Iris pigment epithelial cell (primary cell): ENCODE measurements around the gene DCHS2.

ENCODE experiments used
- DNase-seq: peaks from one replicate; pipeline ENCODE4 v3.0.0-alpha.2; 2011; ENCODE audit warnings: low read depth

The DCHS2 gene

GRCh38 chr4:154450966-154451365 is 40.6 kb downstream of the DCHS2 start:
- DNase-seq: no peak

- DNase-seq: no peak
Observed at GRCh38 chr4:154444958-154445357, 46.6 kb downstream of the DCHS2 start.

- DNase-seq: no peak
Observed at GRCh38 chr4:154441982-154442381, 49.6 kb downstream of the DCHS2 start.

- no peak for DNase-seq
Observed at GRCh38 chr4:154441124-154441523, 50.5 kb downstream of the DCHS2 start.

GRCh38 chr4:154439224-154439623 is 52.4 kb downstream of the DCHS2 start:
- DNase-seq: no peak

GRCh38 chr4:154435895-154436294 is 55.7 kb downstream of the DCHS2 start:
- no peak for DNase-seq

- no peak for DNase-seq
Observed at GRCh38 chr4:154433543-154433942, 58.1 kb downstream of the DCHS2 start.

GRCh38 chr4:154429176-154429575 is 62.4 kb downstream of the DCHS2 start:
- no peak for DNase-seq

GRCh38 chr4:154427149-154427548 is 64.5 kb downstream of the DCHS2 start:
- no peak for DNase-seq

GRCh38 chr4:154425514-154425913 is 66.1 kb downstream of the DCHS2 start:
- DNase-seq: no peak

GRCh38 chr4:154424810-154425484 is 66.7 kb downstream of the DCHS2 start:
- no peak for DNase-seq

GRCh38 chr4:154422152-154422551 is 69.4 kb downstream of the DCHS2 start:
- no peak for DNase-seq

GRCh38 chr4:154421618-154422017 is 70.0 kb downstream of the DCHS2 start:
- no peak for DNase-seq

- no peak for DNase-seq
Observed at GRCh38 chr4:154417373-154417673, 74.3 kb downstream of the DCHS2 start.

- DNase-seq: no peak
Observed at GRCh38 chr4:154416190-154416547, 75.4 kb downstream of the DCHS2 start.

GRCh38 chr4:154415313-154415712 is 76.3 kb downstream of the DCHS2 start:
- DNase-seq: no peak

- no peak for DNase-seq
Observed at GRCh38 chr4:154414796-154415195, 76.8 kb downstream of the DCHS2 start.

GRCh38 chr4:154414371-154414770 is 77.2 kb downstream of the DCHS2 start:
- DNase-seq: no peak

- DNase-seq: no peak
Observed at GRCh38 chr4:154407443-154407842, 84.2 kb downstream of the DCHS2 start.

GRCh38 chr4:154406018-154406795 is 85.4 kb downstream of the DCHS2 start:
- DNase-seq: no peak

GRCh38 chr4:154399259-154399974 is 92.2 kb downstream of the DCHS2 start:
- DNase-seq: peak; percentile 14

- no peak for DNase-seq
Observed at GRCh38 chr4:154390324-154390723, 101.3 kb downstream of the DCHS2 start.

GRCh38 chr4:154389148-154389547 is 102.5 kb downstream of the DCHS2 start:
- DNase-seq: no peak
